HuH-7 (cell line): ENCODE results near the gene CCK.

Source experiments
- DNase-seq: peaks from one replicate; pipeline ENCODE4 v3.0.0; 2011; ENCODE audit warnings: low spot score

CCK gene

DNA sequence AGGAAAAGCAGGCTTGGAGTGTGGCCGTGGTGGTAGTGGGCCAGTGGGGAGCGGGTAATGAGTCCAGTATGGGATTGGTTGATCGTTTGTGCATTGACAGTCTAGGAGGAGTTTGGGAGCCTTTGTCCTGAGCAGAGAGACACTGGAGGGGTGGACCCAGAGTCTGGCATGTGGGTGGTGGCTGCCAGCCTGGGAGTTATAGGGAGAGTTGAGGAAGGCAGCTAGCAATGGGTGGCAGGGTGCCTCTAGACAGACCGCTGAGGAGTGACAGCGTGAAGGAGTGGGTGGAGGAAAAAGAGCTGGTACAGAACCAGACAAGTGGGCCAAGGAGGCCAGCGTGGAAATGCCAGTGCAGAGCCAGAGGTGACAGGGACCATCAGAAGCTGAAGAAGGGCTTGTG is 1.9 kb upstream of the CCK start:
- no peak for DNase-seq

DNA sequence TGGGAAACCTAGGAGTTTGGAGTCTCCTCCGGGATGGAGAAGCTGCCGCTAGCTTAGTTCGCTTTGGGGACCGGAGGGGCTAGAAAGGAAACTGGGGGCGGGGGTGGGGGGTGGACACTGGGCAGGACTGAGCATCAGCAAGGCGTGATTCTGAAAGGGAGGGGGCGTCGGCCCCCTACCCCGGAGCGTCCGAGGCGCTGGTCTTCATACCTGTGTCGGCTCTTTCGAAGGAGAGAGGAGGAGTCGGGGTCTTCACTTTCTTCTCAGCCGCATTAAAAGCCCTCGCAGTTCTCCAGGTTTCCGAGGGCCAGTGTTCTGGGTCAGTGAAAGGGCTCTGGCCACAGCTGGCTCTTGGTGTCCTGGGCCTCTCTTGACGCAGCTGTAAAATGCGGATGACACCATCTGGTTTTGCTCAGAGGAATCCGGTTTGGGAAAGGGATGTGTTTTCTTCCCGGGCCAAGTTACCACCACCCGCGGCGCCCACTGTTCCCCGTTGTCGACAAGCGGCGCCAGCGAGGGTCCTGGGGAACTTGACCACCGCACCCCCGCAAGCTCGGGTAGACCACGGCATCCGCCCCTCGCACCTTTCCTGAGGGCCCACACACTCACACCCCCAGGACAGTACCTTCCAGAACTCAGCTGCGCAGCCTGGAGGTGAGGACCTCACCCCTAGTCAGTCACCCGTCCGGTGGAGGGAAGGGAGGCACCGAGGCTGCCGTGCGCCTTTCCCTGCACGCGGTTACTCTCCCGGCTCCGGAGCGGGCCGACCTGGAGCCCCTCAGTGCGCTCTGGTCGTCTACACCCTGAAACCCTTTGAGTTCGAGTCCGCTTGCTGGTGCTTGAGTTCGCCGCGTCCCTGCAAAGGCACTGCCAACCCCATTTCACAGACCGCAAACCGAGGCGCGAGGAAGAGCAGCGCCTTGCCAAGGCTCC is 660 bp downstream of the CCK start:
- DNase-seq = no peak

DNA sequence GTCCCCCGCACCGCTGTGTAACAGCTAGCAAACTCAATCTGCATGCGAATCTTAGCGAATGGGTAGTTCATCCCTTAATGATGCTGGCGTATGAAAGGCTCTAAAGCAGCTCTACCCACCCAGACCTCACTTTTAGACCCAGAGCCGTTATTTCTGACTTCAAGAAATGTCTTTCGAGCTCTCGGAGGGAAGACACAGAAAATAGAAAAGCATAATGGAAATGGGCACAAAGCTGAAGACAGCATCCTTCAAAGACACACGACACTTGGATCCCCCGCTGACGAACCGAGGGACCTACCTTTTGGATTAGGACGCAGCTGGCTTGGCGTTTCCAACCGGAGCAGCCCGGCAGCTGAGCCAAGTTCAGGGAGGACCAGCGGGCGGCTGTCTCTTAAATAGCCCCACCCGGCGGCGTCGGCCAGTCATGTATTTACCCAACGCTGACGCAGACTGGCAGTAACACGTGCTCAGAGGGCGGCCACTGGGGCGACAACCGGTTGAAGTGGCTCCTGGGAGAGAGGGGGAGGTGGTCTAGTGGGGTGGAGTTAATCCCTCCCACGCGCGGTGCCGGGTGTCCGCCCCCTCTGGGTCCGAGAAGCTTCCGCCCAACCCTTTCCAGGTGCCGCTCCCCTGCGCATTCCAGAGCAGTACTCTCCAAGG is 1.5 kb downstream of the CCK start:
- no peak for DNase-seq

DNA sequence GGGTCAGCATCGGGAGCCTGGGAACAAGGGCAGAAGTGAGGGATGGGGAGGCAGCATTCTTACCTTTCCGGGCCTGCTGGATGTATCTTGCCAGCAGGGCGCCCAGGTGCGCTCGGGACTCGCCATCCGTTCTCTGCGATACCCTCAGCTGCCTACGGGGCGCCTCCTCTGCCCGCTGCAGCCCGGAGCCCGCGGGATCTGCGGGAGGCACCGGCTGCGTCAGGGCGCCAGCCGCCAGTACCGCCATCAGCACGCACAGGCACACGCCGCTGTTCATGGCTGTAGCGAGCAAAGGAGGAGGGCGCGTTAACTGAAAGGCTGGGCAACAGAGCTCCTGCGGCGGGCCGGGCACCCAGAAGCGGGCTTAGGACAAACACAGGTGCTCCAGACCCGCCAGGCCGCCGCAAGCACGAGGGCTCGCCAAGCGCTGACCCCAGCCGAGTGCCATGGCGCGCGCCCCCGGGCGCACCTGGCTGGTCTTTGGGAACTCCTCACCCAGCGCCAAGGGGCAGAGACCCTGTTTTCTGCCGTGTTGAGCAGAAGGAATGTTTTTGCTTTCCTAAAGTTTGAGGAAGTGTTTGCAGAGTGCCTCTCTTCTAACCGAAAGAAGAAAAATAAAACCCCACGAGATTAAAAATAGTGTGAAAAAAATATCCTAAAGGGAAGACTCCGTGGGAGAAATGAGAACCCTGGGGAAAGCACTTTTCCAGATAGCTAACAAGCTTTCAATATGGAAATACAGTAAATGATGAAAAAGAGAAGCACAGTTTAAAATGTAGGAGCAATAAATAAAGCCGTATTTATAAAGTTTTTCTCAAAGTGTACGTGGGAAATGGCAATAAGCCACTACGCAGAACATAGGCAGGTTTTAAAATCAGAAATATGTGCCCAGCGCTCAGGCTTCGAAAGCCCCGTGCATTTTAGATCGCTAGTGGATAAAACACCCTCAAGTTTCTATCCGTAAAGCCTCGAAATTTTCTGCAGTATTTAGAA is 2.3 kb downstream of the CCK start:
- no peak for DNase-seq

DNA sequence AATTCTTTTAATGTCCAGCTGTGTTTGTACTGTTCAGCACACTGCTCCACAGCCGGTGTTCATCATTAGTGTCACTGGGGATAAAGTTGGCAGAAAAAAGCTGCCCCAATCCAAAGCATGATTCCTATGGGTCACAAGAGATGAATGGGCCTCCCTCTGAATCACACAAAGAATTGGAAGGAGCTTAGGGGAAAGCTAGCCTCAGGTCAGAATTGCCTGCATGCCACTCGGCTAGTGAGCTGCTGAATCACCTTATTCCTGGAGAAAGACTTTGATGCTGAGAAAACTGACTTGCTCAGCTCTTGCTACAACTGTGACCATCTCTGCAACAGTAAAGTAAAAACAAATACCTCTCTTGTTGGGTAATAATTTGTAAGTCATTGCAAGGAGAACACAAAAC is 3.5 kb downstream of the CCK start:
- no peak for DNase-seq

DNA sequence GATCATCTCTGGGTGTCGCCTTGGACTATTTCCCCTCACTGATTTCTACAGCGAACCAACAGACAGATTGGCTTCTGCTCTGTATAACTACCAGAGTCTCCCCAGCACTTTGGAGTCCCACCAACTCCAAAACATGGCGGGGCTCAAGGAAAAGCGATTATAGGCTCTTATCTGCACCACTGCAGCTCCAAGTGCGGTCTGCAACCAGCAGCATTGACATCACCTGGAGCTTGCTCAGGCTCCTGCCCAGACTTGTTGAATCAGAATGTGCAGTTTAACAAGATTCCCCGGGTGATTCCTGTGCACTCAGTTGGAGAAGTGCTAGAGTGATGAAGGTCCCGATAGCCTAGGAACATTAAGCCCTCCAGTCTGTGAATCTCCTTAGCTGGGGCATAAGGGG is 9.0 kb downstream of the CCK start:
- no peak for DNase-seq

DNA sequence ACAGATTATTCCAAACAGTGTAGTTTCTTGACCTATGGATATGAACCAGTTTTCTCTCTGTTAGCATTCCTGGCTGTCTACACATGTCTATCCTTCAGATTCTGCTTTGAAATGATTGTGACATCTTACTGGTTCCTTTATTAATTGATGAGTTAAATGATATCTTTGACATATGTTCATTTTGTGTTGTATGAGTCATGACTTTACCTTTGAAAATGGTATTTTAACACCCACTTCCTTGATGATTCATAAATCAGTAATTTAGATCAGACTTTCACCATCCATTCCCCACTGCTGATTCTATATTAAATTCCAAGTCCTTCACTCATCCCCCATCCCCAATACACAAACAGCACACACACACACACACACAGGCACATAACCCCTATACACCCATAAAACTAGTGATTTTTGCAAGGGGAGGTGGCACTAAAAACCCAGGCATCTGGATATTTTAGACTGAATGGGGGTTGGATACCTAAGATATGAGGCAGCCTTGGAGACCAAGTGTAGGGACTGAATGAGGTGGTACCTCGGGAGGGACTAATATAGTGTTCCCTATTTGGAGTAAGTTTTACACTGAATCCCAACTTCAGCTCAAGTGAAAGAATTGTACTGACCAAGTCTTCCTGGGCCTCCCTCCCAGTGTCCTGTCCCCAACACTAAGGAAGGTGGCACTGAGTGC is 9.7 kb downstream of the CCK start:
- no peak for DNase-seq

DNA sequence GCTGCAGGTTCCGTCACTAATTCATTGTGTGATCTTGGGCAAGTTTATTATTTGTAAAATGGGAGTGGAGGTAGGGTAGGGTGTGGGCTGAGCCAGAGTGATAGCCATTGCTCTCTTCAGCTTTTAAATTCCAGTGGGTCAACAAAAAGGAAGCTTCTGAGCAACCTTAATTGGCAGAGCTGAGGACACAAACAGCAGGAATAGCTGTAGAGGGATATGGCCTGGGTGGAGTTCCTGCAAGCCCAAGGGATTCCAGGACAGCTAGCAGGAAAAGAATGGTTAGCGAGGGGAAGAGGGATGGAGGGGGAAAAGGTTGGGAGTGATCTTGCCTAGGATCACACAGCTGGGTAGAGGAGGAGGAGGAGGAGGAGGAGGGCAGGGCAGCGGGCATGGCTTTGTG is 11.4 kb downstream of the CCK start:
- no peak for DNase-seq

DNA sequence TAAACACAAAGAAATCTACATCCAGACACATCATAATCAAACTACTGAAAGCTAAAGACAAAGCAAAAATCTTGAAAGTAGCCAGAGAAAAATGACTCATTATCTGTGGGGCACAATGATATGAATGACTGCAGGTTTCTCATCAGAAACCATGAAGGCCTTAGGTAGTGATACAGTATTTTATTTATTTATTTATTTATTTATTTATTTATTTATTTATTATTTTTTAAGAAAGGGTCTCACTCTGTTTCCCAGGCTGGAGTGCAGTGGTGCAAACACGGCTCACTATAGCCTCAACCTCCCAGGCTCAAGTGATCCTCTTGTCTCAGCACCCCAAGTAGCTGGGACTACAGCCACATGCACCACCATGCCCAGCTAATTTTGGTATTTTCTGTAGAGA is 15.2 kb downstream of the CCK start:
- DNase-seq = no peak

DNA sequence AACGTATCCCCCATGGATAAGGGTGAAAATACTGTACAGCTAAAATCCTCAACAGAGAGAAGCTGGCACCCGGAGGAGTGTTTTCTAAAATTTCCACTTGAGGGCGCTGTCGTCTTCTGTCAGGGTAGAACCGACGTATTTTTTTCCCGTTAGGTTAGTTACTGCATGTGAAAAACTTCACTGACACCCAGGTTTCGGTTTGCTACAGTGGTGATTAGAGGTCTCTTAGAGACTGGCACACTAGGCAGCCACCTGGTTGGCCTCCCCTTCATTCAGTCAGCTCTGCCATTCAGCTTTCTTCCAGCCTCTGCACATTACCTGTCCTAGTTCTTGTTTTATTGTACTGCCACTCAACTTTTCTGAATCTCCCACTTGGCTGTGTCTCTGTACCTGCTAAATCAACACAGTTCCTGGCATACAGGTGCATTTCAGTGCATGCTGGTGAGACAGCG is 18.4 kb downstream of the CCK start:
- DNase-seq = peak; percentile 68

DNA sequence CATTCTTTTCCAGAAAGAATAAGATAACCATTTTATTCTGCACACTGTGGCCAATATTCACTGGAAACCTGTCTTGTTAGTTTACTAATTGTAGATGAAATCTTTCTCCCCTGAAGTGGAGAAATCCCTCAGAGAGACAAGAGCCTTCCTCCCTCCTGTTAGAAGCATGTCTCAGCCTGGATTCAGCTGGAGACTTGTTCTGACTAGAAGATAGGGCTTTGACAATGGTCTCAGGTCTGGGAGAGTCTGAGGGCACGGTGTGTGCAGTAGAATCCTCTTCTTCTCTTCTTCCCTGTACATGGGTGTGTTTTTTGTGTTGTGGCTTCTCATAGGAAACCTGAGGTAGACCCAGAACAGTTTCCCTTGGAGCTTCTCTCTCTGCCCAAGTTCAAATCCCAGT is 19.9 kb downstream of the CCK start:
- DNase-seq = no peak

DNA sequence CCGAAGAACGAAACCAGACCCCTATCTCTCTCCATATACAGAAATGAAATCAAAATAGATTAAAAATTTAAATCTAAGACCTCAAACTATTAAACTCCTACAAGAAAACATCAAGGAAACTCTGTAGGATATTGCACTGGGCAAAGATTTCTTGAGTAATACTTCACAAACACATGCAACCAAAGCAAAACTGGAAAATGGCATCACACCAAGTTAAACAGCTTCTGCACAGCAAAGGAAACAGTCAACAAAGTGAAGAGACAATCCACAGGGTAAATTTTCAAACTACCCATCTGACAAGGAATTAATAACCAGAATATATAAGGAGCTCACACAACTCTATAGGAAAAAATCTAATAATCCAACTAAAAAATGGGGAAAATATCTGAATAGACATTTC is 29.4 kb downstream of the CCK start:
- DNase-seq = no peak

DNA sequence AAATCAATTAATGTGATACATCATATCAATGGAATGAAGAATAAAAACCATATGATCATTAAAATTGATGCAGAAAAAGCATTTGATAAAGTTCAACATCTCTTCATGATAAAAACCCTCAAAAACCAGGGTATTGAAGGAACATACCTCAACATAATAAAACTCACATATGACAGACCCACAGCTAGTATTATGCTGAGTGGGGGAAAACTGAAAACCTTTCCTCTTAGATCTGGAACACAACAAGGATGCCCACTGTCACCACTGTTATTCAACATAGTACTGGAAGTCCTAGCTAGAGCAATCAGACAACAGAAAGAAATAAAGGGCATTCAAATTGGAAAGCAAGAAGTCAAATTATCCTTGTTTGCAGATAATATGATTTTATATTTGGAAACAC is 30.5 kb downstream of the CCK start:
- DNase-seq = no peak

DNA sequence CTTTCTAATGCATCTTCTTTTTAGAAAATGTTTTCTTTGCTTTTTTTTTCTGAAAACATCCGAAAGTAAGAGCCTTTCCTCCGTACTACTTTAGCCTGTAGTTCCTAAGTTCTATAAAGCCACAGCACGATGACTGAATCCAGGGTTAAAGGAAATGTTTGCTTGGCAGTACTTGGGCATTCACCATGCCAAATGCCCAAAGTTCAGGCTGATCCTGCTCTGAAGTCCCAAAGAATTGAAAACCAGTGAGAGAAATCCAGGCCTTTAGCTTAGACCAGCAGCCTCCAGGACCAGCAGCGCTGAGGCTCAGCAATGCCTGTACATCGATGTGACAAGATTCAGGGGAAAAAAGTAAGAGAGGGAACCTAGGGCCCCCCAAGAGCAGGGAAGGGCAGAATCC is 35.1 kb downstream of the CCK start:
- DNase-seq = no peak

DNA sequence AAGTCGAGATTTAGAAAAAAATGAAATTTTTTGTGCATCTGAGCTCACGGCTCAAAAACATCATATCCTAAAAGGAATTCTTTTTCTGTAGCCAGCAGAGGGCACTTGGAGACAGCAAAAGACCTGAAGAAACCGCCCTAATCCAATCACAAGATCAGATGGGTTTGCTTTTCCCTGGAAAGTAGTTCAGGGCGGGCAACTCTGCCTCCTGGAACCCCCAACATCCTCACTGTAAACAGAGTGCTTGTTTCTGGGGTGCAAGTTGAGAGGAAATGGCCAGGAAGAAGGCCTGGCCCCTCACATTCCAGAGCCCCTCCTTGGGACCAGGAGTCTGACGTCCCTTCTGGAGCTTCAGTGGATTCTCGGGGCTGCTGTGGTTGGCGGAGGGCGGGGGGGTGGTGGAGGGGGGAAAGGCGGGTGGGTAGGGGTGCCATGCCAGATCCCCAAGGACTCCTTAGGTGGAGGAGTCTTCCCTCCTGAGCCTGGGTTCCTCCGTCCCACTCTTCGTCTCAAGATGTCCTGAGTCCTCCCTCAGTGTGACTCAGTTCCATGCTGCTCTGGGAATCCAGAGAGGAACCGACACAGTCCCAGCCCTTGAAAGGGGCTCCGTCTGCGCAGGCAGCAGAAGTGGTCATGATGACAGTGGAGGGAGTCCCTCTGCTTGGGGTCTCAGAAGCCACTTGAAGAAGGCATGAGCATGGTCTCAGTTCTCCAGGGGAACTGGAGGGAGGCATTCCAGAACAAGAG is 35.9 kb downstream of the CCK start:
- peak; percentile 78 for DNase-seq

DNA sequence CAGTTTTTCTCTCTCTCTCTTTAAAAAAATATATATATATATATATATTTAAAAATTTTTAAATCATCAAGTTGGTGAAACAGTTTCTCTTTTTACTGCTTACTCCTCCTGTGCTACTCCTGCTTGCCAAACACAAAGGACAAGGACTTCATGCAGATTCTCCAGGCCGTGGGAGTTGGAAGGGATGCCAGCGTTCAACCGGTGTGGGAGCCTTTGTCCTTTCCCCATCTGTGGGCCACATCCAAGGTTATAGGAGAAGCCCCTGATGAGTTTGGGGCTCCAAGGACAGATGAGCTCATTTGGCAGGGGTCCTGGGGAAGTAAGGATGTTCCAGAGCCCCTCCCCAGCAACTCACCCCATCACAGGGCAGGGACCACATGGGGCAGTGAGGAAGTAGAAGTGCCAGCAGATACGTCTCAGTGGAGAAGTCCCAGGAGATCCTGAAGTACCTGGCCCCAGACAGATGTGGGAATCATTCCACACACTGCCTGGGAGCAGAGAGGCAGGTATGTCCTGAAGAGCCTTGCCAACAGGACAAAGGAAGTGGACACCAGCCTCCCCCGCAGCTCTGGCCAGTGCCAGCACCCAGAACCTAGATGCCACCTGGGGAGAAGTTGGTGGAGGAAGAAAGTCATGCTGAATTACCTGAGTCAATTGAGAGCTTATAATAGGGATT is 36.6 kb downstream of the CCK start:
- DNase-seq = no peak

DNA sequence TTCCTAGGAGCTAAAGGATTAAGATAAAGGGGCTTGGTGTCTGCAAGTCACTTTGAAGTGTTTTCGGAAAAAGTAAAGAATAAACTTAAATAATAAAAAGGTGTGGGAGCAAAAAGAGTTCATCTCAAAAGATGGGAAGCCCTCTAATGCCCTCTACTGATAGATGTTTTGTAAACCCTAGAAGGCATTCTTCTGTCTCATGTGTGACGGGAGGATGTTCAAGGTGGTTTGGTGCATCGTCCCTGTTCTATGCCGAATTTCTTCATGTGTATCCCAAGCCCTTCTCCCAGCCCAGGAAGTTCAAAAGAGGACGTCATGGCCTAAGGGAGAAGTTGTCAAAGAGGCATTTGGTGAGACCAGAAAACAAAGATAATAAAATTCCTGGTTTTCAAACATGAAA is 37.2 kb downstream of the CCK start:
- DNase-seq = no peak

DNA sequence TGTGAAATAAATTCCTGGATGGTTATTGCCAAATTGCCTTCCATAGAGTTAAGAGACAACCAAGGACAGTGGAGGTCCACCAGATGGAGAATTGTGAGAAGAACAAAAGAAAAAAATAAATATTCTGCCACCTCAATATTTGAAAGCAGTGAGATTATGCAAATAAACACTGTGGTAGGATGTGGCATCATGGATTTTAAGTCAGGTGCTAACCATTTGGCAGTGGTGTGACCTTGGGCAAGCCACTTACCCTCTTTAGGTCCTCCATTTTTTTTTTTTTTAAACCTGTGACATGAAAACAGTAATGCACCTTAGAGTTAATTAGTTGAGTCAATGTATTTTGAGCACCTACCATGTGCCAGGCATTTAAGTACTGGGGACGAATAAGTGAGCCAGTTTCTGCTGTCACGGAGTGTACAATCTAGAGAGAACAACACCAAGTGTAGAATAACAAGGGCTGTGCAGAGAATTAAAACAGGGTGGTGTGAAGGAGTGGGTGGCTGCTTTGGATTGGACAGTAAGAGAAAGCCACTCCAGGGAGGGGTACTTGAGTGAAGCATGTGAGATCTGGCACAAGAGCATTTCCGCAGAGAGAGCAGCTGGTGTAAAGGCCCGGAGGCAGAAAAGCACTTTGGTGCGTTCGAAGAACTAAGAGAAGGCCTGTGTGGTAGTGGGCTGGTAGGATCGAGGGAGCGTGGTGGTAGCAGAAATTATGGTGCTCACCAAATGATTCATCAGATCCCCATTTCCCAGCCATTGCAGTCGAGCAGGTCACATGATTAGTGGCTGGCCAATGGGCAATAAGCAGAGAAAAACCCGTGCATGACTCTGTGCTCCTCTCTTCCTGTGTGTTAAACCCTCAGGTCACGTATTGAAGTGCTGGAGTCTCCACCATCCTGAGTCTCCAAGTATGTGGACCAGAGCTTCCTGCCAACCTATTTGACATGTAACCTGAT is 39.2 kb downstream of the CCK start:
- no peak for DNase-seq
